ENCODE data around the gene TAF9.

- TF ChIP-seq CTCF (IDR thresholded peaks at IDR 0.05) (peak; percentile 82), RAD21 (IDR thresholded peaks at IDR 0.05; ENCODE audit: low read length) (peak; percentile 79), EP300 (IDR thresholded peaks at IDR 0.05; ENCODE audit: borderline replicate concordance in 1 of 2, low read depth in 1 of 2, low read length in 1 of 2) (no peak), POLR2AphosphoS5 (IDR thresholded peaks at IDR 0.05; ENCODE audit: low read depth, low read length) (no peak), TCF12 (IDR thresholded peaks at IDR 0.05) (no peak), GABPA (IDR thresholded peaks at IDR 0.05; ENCODE audit: low read depth) (no peak), PBX3 (IDR thresholded peaks at IDR 0.05) (no peak), REST (IDR thresholded peaks at IDR 0.05; ENCODE audit: low read depth, low read length) (no peak)
- TF ChIP-seq, protein P1, sequence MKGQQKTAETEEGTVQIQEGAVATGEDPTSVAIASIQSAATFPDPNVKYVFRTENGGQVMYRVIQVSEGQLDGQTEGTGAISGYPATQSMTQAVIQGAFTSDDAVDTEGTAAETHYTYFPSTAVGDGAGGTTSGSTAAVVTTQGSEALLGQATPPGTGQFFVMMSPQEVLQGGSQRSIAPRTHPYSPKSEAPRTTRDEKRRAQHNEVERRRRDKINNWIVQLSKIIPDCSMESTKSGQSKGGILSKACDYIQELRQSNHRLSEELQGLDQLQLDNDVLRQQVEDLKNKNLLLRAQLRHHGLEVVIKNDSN (IDR thresholded peaks at IDR 0.05; ENCODE audit: borderline replicate concordance, low read depth) = no peak
These were observed 34.5 kb downstream of the TAF9 start for GRCh38 chr5:69334793-69335268.
